Stimulated activated CD4-positive, alpha-beta T cell treated with anti-CD3 and anti-CD28 coated beads, Interleukin-15, amount 100 ng/mL, for 48 hours (primary cell): ENCODE data around the gene GABRG3.
"Not testable (repeated sequence)": the region's sequence is repeated elsewhere in the genome, so short reads cannot be mapped to it uniquely, and the experiment has no call there.

Source experiments
- DNase-seq, 2 donors: peaks; one replicate each; pipeline ENCODE4 v3.0.0-alpha.2; 2020; ENCODE audit warnings: low read depth in 2 of 2

Gene GABRG3

DNA sequence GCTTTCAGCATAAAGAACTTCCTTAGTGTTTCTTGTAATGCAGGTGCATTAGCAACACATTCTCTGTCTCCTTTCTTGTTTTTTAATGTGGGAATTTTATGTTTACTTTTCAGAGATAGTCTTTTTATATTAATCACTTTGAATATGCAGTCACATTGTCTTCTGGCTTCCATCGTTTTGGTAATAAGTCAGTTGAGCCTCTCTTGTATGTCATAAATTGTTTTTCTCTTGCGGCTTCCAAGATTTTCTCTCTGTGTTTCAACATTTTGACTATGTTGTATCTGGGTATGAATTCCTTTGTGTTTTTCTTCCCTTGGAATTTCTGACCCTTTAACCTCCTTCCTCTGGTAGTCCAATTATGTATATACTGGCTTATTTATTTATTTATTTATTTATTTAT, 25.3 kb downstream of the GABRG3 start:
- DNase-seq: no peak

DNA sequence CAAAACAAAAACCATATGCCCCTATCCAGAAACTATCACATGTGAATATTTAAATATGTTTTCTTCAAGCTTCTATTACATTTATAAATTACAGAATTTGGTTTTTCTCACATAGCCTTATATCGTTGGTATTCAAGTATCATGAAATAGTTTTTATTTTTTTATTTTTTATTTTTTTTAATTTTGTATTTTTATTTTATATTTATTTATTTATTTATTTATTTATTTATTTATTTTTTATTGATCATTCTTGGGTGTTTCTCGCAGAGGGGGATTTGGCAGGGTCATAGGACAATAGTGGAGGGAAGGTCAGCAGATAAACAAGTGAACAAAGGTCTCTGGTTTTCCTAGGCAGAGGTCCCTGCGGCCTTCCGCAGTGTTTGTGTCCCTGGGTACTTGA, 32.0 kb downstream of the GABRG3 start:
- not testable (repeated sequence) for DNase-seq

DNA sequence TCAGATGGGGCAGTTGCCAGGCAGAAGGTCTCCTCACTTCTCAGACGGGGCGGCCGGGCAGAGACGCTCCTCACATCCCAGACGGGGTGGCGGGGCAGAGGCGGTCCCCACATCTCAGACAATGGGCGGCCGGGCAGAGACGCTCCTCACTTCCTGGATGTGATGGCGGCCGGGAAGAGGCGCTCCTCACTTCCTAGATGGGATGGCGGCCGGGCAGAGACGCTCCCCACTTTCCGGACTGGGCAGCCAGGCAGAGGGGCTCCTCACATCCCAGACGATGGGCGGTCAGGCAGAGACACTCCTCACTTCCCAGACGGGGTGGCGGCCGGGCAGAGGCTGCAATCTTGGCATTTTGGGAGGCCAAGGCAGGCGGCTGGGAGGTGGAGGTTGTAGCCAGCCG, 33.2 kb downstream of the GABRG3 start:
- DNase-seq: not testable (repeated sequence)

GRCh38 chr15:27017168-27017809, 46.3 kb downstream of the GABRG3 start:
- DNase-seq: peak in 1 of 2 donors; percentile 13

GRCh38 chr15:27019687-27020086, 48.7 kb downstream of the GABRG3 start:
- DNase-seq: no peak

GRCh38 chr15:27025481-27025966, 54.5 kb downstream of the GABRG3 start:
- no peak for DNase-seq

GRCh38 chr15:27027229-27027628, 56.2 kb downstream of the GABRG3 start:
- no peak for DNase-seq

DNA sequence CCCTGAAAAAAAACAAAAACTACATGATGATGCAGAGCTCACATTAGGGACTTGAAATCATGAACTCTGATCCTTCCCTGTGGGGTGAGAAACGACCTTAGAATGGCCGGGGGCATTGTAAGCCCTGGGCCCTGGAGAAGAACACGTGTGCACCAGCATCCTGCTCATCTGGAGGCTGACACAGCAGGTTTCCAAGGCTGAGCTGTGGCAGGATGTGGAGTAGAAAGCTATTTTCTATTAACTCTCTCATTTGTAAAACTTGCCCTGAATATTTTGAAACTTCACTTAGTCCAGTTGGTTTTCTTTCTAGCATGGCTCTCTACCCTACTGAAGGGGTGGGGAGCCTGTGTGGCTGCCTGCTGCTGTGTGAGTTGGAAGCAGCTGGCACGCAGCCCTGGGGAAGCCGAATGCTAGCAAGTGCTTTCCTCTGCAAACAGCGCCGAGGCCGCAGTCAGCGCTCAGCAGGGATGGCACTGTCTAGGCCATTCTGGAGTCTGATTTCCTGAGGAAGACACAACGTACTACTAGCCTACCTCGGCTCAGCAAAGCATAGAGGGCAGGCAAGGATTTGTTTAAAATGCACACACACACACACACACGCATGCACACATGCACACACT, 58.0 kb downstream of the GABRG3 start:
- no peak for DNase-seq

DNA sequence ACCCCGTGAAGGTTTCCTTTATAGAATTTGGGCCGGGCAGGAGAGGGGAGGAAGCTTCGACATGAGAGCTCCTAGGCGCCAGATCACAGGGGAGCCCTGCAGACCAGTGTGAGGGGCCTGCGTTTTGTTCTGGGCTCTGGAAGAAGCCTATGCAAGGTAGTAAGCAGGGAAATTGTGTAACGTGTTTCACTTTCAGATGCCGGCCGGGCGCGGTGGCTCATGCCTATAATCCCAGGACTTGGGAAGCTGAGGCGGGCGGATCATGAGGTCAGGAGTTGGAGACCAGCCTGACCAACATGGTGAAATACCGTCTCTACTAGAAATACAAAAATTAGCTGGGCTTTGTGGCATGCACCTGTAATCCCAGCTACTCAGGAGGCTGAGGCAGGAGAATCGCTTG, 65.2 kb downstream of the GABRG3 start:
- no peak for DNase-seq

- DNase-seq: no peak
These were observed 66.5 kb downstream of the GABRG3 start for GRCh38 chr15:27037501-27037900.

- no peak for DNase-seq
These were observed 68.2 kb downstream of the GABRG3 start for GRCh38 chr15:27039152-27039551.

GRCh38 chr15:27042230-27042629, 71.2 kb downstream of the GABRG3 start:
- DNase-seq: no peak

DNA sequence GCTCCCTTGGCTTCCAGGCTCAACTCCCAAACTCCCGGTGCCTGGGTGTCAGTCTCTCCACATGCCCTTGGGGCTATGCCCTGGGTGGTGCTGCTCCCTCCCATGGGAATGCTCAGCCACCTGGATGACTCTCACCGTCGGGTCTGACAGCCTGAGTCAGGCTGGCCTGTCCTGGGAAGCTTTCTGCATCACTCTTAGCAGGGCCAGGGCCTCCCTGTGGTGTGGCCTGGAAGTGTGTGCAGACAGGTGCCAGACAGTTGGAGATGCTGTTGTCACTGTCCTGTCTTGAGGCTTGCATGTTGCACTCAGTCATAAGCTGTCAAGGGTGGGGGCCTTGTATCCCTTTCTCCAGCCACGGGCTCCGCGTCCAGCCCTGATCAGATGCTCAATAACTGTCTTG, 71.7 kb downstream of the GABRG3 start:
- no peak for DNase-seq

GRCh38 chr15:27043770-27044169, 72.8 kb downstream of the GABRG3 start:
- DNase-seq: no peak

- no peak for DNase-seq
These were observed 74.8 kb downstream of the GABRG3 start for GRCh38 chr15:27045796-27046195.

- DNase-seq: no peak
These were observed 75.9 kb downstream of the GABRG3 start for GRCh38 chr15:27046880-27047279.

GRCh38 chr15:27050163-27050562, 79.2 kb downstream of the GABRG3 start:
- no peak for DNase-seq

DNA sequence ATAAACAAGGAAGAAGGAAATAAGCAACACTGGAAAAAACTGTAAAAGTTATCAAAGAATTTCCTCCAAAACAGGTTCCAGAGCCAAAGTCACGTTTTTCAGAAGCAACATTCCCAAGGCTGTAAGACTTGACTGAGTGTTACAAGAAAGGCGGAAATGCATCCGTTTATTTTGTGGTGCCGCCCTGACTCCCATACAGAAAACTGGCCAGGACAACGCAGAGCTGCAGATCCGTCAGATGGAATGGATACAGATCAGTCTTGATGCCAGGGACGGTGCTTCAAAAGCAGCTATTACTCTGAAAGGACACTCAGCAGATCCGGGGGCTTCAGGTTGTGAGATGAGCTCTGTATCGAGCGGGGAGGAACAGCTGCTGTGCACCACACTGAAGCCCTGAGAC, 83.4 kb downstream of the GABRG3 start:
- no peak for DNase-seq

- DNase-seq: no peak
These were observed 87.1 kb downstream of the GABRG3 start for GRCh38 chr15:27057904-27058645.

DNA sequence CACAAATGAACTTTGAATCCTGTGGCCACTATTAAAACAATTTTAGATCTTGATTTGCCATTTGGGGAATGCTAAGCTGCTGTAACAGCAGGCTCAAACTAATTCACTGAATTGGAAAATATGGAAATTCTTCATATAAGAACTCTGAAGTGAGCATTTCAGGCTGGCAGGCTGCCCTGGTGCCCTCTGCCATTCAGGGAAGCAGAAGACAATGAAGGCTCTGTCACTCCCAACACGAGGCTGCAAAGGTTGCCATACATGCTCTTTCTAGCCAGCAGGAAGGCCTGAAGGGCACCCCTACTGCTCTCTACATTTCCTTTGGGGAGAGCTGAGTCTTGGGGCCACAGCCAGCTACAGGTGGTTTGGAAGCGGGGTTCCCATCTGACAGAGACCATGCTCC, 88.0 kb downstream of the GABRG3 start:
- no peak for DNase-seq

DNA sequence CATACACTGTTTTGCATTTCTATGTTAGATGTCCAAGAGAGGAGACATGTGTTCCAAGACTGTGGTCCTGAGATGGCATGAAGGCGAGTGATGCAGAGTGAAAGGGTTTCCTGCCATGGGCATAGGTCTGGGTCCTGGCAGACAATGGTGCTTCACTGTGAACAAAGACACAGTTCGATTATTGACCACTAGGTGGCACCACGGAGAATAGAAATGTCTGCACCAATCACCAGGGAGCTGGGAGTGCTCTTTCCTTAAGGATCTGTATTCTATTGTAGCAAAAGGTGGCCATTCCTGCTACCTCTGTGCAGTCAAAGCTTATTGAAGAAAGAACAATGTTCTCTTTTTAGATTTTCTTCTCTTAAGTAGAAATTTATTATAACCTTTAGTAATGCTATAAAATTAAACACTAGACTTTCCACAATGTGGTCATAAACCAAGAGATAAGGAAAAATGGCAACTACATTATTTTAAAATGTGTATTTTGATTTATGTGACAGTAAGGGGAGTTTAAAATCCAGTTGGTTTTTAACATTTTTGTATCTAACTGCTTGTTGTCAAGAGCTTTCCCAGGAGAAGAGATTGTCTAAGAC, 88.7 kb downstream of the GABRG3 start:
- peak in 1 of 2 donors; percentile 9 for DNase-seq

- no peak for DNase-seq
These were observed 90.8 kb downstream of the GABRG3 start for GRCh38 chr15:27061739-27062138.

DNA sequence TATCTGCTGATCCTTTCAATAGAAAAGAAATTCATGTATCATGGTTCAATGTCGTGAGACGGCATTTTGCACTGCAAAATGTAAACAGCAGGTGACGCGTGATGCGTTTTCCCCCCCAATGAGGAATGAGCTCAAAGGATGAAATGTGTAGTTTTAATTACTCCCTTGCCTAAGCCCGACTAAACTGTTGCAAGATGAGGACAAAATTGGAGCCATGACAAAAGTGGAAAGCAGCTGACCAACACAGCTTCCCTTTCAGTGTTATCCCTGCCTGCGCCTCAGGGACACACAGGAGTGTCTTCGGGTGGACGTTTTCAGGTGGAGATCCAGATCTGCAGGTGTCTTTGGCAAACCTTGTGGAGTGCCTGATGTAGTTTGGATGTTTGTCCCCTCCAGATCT, 92.0 kb downstream of the GABRG3 start:
- DNase-seq: no peak
